GM19193 (cell line): ENCODE results near the gene A3GALT2.

Experiments
- POLR2A ChIP-seq: IDR thresholded peaks from 4 replicates; pipeline ENCODE4 v1.6.1; 2011; ENCODE audit not compliant: insufficient read depth, insufficient read length; ENCODE audit errors: extremely low read depth

The A3GALT2 gene

GRCh38 chr1:33319186-33319948 is 1.5 kb downstream of the A3GALT2 start:
- no peak for TF ChIP-seq POLR2A

DNA sequence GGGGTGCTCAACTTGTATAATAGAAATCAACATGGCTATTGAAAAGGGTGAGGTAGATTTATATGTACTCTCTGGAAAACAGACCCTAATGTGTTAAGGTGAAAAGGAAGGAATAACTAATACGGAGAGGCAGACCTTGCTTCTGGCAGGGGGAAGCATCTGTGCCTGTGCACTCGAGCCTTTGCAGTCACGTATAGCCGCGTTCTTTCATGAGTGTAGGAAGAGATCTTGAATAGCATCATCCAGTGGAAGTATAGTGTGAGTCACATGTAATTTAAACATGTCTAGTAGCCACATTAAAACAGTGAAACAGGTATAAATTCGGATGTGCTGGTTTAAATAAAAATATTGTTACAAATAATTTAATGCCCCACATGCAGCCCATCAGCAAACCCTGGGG is 3.0 kb downstream of the A3GALT2 start:
- TF ChIP-seq POLR2A: no peak

GRCh38 chr1:33317354-33317753 is 3.5 kb downstream of the A3GALT2 start:
- TF ChIP-seq POLR2A: no peak

DNA sequence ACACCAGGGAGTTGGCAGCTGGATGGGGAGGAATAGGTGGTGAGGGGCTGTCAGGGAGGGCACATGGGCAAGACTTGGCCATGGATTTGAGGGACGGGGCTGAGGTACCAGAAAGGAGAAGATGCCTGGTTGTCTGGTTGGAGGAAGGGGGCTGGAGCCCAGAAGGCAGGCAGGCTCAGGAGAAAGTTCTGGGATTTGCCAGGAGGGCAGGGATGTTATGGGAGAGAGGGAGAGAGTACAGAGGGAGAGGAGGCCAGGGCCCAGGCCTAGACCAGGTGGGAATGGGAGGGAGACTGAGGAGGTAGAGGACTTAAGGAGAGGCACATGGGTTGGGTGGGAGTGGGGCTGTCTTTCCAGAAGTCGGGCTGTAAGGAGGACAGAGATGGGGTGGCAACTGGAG is 4.3 kb downstream of the A3GALT2 start:
- TF ChIP-seq POLR2A: no peak

- no peak for TF ChIP-seq POLR2A
These were observed 6.5 kb downstream of the A3GALT2 start for GRCh38 chr1:33314416-33314815.

DNA sequence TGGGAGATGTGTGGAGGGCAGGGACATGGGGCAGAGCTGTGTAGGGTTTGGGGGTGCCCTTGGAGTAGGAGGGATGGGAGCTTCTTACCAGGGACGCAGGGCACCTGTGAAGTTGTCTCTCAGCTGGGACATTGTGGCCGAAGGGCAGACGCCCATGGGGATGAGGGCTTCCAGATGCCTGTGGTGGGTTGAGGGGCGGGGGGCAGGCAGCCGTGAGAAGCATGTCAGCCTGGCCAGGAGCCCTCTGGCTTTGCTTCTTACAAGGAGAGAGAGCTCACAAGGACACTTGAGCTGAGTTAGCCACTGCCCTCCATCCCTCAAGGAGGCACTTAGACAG is 8.5 kb downstream of the A3GALT2 start:
- no peak for TF ChIP-seq POLR2A

DNA sequence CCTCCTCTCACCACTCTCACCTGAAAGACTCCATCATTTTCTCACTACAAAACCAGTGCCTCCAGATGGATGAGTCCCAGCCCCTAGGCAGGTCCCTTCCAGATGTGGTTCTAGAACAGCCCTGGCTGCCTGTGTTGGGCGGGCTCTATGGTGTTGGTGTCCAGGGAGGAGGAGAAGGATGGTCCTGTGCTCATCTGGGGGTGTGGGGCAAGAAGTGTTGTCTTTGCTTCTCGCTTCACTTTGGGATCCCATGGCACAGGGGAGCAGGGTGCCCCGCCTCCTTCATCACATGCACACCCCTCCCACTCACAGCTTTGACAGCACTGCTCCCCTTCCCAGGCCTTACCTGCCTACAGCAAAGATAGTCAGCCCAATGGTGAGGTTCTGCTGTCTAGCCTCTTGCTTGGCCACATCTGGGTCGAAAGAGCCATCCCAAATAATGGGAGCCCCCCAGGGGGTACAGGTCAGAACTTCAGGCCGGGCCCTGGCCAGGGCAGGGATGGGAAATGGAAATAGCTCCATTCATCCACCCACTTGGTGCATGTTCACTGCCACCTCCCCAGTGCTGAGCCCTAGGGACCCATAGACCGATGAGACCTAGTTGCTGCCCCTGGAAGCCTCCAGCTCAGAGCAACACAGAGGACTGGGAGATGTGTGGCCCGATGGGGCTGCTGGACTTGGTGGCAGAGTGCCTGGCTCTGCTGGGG is 9.0 kb downstream of the A3GALT2 start:
- TF ChIP-seq POLR2A: no peak

DNA sequence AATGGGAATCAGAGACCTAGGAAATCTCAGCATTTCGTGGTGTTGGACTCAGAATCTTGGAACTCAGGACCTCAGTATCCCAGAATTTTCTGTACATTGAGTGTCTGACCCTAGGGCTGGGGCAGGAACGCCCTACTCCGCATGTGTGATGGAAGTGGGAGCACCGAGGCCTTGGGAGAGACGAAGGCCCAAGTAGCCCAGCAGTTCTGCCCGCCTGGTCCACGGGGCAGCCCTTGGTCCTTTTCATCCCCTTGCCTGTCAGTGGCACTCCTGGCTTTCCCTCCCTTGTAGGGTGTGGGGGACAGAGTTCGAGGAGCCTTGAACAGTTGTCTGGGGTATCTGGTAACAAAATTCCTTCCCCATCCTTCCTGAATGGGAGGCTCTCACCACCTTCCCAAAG is 10.2 kb downstream of the A3GALT2 start:
- no peak for TF ChIP-seq POLR2A

DNA sequence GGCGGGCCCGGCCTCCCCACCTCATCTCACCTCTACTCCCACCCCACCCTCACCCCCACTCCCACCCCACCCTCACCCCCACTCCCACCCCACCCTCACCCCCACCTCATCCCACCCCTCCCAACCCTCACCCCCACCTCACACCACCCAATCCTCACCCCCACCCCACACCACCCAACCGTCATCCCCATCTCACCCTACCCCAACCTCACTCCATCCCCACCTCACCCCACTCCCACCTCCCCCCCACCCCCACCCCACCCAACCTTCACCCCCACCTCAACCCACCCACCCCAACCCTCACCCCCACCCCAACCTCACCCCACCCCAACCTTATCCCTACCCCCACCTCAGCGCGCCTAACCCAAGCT is 13.4 kb downstream of the A3GALT2 start:
- TF ChIP-seq POLR2A: no peak

DNA sequence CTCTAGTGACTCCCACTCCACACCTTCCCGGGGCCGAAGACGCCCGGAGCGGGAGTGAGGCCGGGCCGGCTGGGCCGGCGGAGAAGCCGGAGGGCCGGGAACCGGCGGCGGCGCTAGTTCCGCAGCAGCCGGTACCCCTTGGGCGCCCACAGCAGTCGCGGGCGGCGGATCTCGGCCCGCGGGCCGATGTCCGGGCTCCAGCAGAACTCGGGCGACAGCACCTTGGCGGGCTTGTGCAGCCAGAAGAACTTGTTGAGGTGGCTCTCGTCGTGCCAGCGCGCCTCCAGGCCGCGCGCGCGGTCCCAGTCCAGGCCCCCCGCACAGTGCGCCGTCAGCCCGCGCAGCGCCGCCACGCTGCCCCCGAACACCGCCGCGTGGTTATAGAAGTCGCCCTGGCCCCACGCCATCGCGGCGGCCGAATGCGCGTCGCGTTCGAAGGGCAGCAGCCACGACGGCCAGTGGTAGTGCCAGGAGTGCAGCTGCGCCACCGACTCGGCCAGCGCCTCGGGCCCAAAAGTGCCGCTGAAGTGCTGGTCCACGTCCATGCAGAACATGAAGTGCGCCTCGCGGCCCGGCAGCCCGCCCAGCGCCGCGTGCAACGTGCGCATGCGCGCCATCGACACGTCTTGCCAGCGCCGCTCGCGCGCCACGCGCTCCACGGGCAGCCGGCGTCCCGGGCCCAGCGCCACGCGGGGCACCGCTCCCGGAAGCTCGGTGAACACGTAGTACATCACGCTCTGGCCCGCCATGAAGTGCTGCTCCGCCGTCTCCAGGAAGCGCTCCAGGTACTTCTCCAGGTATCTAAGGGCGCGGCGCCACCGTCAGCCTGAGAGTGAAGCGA is 14.0 kb downstream of the A3GALT2 start:
- no peak for TF ChIP-seq POLR2A

GRCh38 chr1:33305816-33306652 is 14.9 kb downstream of the A3GALT2 start:
- no peak for TF ChIP-seq POLR2A

GRCh38 chr1:33305016-33305415 is 15.9 kb downstream of the A3GALT2 start:
- no peak for TF ChIP-seq POLR2A

- no peak for TF ChIP-seq POLR2A
These were observed 18.6 kb downstream of the A3GALT2 start for GRCh38 chr1:33302325-33302724.

DNA sequence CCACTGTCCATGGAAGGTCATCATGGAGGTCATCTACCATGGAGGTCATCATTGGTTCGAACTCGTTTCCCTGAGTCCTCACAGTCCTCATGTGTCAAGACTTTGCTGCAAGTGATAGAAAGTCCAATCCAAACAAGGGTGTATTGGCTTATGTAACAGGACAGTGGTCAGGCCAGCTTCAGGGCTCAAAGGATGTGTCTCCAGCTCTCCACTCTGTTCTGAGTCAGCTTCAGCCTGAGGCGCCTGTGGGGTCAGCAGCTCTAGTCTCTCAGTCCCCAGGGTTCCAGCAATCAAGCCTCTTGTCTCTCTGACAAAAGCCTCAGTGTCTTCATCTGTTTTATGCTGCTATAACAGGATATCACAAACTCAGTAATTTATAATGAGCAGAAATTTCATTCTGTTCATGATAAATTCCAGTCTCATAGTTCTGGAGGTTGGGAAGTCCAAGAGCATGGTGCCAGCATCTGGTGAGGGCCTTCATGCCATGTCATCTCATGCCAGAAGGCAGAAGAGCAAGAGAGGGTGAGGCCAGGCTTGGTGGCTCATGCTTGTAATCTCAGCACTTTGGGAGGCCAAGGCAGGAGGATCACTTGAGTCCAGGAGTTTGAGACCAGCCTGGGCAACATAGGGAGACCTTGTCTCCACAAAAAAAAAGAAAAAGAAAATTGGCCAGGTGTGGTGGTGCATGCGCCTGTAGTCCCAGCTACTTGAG is 19.5 kb downstream of the A3GALT2 start:
- TF ChIP-seq POLR2A: no peak
